Activated T-cell treated with anti-CD3 and anti-CD28 coated beads for 1 hour (primary cell): Measurements from ENCODE around the gene STAT2.
"Not testable (repeated sequence)": the region's sequence is repeated elsewhere in the genome, so short reads cannot be mapped to it uniquely, and the experiment has no call there.

Experiments used
- DNase-seq: peaks from one replicate; pipeline ENCODE4 v3.0.0-alpha.2; 2020; ENCODE audit warnings: low read depth

Gene STAT2

DNA sequence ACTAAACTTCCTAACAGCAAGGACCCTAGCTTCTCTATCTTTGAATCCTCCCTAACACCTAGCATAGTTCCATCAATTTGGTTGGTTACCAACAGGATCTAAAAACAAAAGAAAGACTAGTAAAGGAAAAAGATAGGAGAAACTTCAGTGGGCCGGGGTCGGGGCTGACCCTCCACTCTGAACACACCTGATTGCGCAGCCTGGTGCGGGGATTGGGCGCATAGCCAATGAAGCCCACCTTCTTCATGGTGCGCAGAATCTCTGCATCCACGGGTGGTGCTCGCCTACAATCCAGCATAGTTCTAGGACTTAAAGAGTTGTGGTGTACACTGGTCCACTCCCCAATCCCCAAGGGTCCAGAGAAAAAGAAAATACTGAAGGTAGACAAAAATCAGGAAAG lies 33.8 kb downstream of the STAT2 start:
- no peak for DNase-seq

DNA sequence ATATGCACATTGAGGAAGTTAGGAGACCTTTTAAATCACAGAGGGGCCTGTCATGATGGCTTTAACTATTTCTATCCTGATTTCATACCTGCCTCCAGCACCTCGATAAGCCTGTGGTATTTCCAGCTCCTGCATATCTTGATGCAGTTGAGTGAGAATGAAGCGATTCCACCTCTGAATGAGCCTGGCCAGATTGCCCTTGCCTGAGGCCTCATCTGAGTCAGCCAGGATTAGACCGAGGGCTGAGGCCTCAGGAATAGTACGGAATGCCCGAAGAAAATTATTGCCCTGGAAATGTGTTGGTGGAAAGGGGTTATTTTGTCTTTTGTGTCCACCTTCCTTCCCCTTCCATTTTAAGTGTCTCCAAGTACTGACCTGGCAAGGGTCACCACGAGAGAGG lies 35.7 kb downstream of the STAT2 start:
- DNase-seq, result no peak

DNA sequence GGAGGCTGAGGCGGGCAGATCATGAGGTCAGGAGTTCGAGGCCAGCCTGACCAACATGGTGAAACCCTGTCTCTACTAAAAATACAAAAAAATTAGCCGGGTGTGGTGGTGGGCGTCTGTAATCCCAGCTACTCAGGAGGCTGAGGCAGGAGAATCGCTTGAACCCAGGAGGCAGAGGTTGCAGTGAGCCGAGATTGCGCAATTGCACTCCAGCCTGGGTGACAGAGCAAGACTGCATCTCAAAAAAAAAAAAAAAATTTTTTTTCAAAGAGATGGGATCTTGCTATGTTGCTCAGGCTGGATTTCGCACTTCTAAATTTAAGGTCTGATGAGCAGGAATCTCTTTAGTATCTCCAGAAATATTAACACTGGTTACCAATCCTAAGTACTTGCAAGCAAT lies 38.3 kb downstream of the STAT2 start:
- not testable (repeated sequence) for DNase-seq

DNA sequence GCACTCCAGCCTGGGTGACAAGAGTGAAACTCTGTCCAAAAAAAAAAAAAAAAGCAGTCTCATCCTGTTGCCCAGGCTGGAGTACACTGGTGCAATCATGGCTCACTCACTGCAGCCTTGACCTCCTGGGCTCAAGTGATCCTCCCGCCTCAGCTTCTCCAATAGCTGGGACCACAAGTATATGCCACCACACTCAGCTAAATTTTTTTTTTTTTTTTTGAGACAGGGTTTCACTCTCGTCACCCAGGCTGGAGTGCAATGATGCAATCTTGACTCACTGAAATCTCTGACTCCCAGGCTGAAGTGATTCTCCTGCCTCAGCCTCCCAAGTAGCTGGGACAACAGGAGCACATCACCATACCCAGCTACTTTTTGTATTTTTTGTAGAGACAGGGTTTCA lies 38.9 kb downstream of the STAT2 start:
- no peak for DNase-seq

DNA sequence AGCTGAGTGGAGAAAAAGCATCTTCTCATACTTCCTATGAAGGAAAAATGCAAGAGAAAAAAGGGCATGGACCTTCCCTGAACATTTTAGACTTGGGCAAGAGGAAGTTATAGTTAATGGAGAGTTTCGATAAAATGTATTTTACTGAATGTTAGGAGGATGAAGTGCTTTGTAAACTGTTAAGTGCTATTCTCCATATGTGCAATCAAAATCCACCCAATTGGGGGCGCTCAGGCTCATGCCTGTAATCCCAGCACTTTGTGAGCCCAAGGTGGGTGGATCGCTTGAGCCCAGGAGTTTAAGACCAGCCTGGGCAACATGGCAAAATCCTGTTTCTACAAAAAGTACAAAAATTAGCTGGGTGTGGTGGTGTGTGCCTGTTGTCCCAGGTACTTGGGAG lies 42.2 kb downstream of the STAT2 start:
- DNase-seq, result no peak

DNA sequence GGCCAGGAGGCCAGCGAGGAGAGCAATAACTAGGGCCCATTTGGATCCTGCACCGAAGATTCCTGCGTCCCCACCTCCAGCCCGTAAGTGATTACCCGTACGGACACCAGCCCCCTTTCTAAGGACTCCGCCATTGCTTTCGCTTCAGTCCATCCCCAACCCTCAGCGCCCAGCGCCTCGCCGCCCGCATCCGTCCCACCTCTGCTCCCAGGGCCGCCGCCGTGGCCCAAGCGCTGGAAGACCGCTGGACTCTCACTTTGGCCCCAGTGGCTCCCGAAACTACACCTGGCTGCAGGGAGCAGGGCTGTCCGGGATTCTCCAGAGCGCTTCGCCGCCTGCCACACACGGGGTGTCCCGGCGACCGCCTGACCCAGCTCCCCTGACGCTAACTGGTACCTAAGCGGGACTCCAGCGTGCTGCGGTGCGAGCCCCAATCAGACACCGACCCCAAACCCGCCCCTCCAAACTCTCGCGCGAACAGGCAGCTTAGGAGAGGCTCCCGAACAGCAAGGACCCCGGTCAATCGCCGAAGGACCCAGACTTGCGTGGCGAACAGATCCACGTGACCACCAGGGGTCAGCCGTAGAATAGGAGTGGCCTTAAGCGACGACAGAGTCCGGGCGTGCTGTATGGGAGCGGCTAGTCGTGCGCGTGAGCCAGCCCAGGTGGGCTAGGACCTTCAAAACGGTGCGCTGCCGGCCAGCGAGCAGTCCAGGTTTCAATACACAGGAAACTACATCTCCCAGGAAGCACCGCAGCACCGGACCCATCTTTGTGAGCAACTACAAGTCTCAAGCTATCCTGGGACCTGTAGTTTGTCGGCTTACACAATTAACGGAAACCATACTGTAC lies 44.1 kb downstream of the STAT2 start, which contains the start of gene CNPY2:
TSS of gene CNPY2 (minus strand) at position 367 of the 852 bp plus-strand sequence. CDS start 771 bp downstream, outside the sequence.
- peak; percentile 87 for DNase-seq

DNA sequence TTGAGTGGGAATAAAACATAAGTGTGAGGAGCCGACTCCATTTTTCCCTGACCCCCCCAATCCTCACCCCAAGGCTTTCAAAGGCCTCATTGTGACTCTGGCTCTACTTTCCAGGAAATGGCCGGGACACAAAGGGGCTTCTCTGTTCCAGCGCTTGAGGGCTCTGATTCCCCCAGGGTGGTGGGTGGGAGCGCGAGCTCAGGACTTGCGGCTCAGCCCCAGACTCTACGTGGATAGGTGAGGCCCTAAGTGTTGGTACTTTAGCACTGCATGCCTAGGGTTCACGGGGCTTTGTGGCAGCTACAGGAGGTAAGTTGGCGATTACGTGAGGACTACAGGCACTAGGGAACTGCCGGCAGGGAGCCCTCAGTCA lies 44.7 kb downstream of the STAT2 start:
- DNase-seq, result no peak

DNA sequence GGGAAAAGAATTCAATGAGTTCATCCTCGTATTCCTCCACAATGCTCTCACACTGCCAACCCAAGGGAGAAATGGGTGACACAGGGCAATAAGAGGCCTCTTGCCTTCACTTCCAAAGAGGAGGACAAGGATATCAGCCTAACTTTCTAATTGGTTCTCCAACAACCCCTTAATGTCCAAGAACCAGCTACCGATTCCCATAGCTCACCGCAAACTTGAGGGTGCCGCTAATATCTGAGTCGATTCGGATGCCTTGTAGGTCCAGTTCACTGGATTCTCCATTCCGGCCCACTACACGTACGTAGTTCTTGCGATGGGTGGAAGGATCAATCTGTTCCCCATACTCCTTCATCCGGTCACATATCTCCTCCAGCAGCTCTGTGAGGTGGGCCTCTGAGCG lies 48.9 kb downstream of the STAT2 start:
- DNase-seq, result no peak

DNA sequence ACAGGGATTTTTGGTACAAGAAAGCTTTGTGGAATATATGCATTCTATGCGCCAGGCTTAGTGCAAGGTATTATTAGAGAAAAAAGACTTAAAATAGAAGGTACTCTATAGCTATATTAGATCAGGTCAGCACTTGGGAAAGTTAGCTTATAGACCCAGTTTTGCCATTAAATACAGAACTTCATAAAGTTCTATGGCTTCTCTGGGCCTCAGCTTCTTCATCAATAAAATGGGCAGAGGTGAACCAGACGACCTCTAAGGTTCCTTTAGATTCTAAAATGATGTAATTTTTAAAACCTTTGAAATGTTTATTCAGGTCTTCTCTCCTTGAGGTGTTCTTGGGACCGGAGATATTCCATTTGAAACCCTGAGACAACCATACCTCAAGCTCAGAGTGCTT lies 51.2 kb downstream of the STAT2 start:
- no peak for DNase-seq

DNA sequence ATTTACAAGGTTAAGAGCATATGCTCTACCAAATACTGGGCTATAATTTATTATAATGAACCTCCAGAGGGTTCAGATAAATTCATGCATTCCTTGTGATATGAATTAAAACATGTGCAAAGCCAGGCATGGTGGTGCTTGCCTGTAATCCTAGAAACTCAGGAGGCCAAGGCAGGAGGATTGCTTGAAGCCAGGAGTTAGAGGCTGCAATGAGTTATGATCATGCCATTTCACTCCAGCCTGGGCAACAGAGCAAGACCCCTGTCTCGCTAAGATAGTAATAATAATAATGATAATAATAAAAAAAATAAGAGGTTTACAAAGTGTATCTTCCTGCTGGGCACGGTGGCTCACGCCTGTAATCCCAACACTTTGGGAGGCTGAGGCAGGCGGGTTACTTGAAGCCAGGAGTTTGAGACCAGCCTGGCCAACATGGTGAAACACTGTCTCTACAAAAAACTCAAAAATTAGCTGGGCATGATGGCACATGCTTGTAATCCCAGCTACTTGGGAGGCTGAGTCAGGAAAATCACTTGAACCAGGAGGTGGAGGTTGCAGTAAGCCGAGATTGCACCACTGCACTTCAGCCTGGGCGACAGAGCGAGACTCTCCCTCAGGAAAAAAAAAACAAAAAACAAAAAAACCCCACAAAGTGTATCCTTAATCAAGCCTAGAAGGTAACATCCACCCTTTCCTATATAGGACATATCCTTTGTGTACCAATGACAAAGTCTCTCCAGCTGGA lies 52.5 kb downstream of the STAT2 start:
- DNase-seq, result no peak

DNA sequence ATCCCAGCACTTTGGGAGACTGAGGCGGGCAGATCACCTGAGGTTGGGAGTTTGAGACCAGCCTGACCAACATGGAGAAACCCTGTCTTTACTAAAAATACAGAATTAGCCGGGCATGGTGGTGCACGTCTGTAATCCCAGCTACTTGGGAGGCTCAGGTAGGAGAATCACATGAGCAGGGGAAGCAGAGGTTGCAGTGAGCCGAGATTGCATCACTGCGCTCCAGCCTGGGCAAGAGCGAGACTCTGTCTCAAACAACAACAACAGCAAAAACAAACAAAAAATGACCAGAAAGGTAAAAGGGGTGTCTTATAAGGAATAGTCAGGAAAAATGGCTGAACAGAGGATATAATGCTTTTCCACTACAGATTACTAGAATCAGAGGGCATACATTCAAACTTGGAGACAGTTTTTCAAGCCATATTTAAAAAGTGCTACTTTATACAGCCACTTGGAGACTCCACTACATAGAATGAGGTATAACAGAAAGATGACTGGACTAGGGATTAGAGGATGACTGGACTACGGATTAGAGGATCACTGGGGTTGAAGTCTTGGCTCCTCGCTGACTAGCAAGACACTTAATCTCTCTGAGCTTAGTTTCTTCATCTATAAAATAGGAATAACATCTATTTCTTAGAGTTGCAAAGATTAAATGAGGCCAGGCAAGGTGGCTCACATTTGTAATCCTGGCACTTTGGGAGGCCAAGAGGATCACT lies 54.9 kb downstream of the STAT2 start:
- DNase-seq, result no peak

DNA sequence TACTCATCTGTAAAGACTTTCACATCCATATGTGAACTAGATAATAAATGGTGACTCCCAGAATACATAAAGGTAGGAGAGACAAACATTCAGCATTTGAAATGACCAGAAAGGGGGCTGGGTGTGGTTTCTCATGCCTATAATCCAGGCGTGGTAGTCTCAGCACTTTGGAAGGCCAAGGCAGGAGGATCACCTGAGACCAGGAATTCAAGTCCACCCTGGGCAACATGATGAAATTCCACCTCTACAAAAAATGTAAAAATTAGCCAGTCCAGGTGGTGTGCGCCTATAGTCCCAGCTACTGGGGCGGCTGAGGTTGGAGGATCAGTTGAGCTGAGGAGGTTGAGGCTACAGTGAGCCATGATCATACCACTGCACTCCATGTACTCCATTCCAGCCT lies 55.6 kb downstream of the STAT2 start:
- DNase-seq, result no peak

DNA sequence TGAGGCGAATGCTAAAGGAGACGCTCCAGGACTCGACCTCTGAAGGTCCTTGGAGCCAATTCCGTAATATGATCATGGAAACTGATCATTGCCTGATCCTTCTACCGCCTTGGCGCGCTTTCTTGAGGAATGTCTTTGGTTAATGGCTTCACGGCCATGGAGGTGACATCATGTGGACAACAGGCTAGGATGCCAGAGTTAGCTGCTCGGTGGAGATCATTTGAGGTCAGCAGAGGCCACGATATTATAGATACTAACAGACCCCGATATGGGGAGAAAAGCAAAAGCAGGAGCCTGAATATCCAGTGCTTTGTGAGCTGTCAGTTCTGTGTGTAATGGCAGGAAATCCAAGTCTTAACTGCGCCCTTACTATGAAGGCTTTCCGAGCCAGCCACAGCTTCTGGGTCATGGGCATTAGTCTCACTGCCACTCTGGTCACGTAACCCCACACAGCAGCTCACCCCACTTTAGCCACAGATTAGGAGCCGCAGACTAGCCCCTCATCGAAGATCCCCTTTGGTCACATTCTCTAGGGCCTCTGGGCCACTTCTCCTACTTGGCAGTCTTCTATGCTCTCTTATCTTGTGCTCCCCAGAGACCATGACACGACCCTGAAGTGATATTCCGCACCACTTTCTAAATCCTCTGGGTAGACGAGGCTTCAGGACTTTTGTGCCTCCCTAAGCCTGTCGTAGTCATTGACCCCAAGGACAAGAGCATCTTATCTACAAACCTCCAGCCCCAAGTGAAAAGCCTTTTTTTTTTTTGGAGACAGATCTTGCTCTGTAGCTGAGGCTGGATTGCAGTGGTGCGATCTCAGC lies 59.1 kb downstream of the STAT2 start:
- no peak for DNase-seq

DNA sequence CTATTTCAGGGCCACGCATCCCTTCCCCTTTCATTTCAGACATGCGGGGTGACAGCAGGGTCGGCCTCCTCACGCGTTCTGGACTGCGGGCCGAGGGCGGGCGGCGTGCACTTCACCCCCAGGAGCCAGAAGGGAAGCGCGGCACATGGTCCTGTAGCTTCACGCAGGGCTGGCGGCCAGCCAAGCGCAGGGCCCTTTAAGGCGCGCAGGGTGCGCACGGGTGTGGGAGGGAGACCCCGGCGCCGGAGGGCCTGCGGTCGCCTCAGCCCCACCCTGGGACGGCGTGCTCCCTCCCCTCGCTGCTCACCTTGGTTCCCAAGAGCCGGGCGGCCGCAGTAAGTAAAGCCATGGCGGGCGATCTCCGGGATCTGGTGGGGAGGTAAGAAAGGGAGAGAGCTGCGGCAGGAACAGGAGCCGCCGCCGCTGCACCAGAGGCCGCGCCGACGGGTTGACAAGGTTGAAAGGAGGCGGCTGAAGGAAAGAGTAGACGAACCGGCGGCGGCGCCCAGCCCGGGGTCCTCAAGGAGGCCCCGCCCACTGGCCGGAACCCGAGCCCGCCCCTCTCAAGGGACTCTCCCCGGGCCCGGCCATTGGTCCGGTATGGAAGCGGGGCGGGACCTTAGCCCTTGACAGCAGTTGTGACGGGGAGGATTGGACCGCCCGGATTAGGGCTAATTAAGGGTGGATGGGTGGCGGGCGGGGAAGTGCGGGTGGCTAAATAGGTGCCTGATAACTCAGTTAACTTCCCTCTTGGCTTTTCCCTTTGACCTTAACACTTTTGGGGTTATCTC lies 59.9 kb downstream of the STAT2 start, which contains the start of gene CS:
TSS of gene CS (minus strand) at position 478 of the 791 bp plus-strand sequence. CDS start at position 349, 129 bp downstream.
- peak; percentile 99 for DNase-seq

DNA sequence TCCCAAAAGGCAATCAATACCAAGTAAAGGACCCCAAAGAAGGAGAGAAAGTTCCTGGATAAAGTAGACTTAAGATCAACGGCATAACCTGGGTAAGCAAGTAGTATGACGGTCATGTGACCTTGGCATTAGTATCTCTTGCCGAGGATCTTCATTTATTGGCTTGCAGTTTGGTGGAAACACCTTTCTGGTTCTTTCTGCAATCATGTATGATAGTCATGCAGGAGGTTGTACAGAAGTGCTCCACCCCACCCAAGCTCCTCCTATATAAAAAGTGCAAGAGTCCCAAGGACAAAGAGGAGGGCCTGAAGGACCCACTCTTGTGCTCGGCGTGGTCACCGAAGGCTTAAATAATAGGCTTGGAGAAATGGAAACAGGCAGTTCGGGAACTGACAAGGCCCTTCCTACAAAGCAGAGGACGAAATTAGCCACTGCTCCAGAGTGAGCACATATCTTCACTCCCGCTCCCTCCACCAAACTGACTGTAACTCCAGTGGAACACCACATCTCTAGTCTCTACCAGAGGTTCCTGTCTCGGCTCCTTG lies 60.5 kb downstream of the STAT2 start:
- DNase-seq, result no peak

DNA sequence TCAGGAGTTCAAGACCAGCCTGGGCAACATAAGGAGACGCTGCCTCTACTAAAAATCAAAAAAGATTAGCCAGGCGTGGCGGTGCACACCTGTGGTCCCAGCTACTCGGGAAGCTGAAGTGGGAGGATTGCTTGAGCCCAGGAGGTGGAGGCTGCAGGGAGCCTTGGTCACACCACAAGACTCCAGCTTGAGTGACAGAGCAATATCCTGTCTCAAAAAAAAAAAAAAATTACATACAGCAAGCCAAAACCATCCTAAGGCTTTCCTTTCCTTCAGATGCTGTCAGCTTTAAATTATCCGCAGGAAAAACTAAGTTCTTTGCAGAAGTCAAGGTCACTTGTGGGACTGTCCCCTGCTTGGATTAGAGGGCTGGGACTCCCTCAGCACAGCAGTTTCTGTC lies 61.1 kb downstream of the STAT2 start:
- DNase-seq, result no peak

DNA sequence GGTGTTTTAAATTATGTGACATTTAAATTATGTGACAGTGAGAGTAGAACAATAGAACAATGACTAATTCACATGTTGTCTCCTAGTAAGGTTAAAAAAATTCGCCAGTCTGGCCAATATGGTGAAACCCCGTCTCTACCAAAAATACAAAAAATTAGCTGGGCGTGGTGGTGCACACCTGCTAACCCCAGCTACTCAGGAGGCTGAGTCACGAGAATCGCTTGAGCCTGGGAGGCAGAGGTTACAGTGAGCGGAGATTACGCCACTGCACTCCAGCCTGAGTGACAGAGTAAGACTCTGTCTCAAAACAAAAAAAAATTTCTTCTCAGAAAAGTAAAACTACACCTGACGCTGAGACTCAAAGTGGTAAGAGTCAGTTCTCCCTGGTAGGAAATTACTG lies 62.5 kb downstream of the STAT2 start:
- no peak for DNase-seq

DNA sequence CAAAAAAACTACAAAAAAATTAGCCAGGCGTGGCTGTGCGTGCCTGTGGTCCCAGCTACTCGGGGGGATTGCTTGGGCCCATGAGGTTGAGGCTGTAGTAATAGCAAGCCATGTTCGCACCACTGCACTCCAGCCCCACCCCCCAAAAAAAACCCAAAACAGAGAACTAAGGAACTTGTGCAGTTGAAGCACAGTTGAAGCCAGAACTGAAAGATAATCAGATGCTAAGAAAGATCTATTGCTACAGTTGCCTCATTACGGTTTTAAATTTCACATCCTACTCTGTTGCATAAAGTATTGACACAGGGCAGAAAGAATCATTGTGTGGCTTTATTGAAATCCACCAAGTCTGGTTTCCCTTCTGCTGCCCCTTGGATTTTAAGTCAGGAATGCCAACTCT lies 63.6 kb downstream of the STAT2 start:
- no peak for DNase-seq

DNA sequence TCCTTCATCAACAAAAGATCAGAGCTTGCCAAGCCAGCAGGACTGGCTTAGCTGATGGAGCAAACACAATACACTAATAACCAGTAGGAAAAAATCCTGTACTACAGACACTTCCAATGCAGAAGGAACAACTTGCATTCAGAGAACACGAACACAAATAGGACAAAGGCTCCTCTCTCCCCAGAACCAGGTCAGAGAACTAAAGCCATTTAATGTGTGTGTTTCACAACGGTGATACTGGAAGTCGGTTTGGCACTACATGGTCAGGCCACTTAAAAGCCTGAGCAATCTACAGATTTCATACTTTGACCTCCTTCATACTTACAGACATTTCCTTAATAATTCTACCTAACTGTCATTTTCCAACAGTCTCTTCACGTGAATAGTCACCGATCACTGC lies 66.1 kb downstream of the STAT2 start:
- no peak for DNase-seq
